Measurements from ENCODE around the gene SNX8.
A peak's percentile ranks its signal among the peaks of the same experiment; 100 is the strongest.

The SNX8 gene

DNA sequence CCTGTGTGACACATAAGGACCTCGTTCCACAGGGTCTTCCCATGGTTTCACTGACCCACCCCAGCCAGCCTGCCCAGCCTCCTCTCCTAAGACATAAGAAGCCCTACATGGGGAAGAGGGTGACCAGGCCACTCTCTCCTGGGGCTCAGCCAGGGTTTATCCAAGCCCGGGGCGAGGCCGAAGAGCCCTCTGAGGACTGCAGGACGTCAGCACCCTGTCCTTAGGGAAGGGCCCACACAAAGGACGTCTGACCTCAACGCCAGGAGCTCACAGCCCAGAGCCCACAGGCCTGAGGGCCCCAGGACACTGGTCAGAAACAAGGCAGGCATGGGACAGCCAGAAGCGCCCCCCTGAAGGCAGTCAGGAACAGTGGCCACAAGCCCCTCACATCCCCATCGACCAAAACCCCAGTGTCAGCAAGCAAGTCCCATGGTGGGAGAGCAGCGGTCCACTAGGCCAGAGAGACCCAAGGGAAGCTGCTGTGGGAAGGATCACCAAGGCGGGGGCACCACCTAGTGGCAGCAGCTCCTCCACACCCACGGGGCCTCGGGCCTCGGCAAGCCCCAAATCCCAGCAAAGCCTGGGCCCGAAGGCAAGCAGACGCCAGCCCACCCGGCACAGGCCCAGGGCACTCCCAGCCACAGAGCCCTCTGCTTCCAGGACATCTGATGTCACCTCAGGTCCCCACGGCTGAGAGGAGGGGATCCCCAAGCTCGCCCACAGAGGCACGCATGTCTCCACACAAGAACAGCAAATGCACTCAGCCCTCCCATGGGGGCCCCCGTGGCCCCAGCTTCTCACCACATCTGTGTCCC is 104.9 kb downstream of the SNX8 start:
- in situ Hi-C loops (cut with MboI; ENCODE audit: low sequenced_read_pairs), result no loop called here
- Histone ChIP-seq H3K4me1 (no peaks in the 10 kb centered on the region), H3K36me3 (replicated peaks) (peaks cover 53% of the 10 kb centered on the region), H3K4me3 (no peak overlapping the region), H3K27me3 (ENCODE audit: low read depth) (no peaks in the 10 kb centered on the region), H3K9me3 (no peaks in the 10 kb centered on the region)
- peak in 1 of 2 experiments; percentile 74 for DNase-seq (ENCODE audit: low spot score in 2 of 2)

GRCh38 chr7:2208712-2209111 is 105.5 kb downstream of the SNX8 start:
- Histone ChIP-seq H3K4me3 (no peak overlapping the region), H3K27me3 (ENCODE audit: low read depth) (no peaks in the 10 kb centered on the region), H3K4me1 (no peaks in the 10 kb centered on the region), H3K36me3 (replicated peaks) (peaks cover 48% of the 10 kb centered on the region), H3K9me3 (no peaks in the 10 kb centered on the region)
- in situ Hi-C loops (cut with MboI; ENCODE audit: low sequenced_read_pairs), result no loop called here
- no peak for DNase-seq (ENCODE audit: low spot score in 2 of 2)

- H3K4me1 ChIP-seq, result no peaks in the 10 kb centered on the region
- no peaks in the 10 kb centered on the region for H3K9me3 ChIP-seq
- H3K36me3 ChIP-seq (replicated peaks), result peaks cover 29% of the 10 kb centered on the region
- in situ Hi-C loops (cut with MboI; ENCODE audit: low sequenced_read_pairs), result no loop called here
- H3K4me3 ChIP-seq, result no peak overlapping the region
- no peaks in the 10 kb centered on the region for H3K27me3 ChIP-seq (ENCODE audit: low read depth)
- DNase-seq (ENCODE audit: low spot score in 2 of 2), result no peak
Measured at GRCh38 chr7:2205036-2205780, 109.0 kb downstream of the SNX8 start.

- Histone ChIP-seq H3K27me3 (ENCODE audit: low read depth) (no peaks in the 10 kb centered on the region), H3K9me3 (no peaks in the 10 kb centered on the region), H3K36me3 (replicated peaks) (peaks cover 30% of the 10 kb centered on the region), H3K4me1 (no peaks in the 10 kb centered on the region), H3K4me3 (no peak overlapping the region)
- in situ Hi-C loops (cut with MboI; ENCODE audit: low sequenced_read_pairs), result no loop called here
- DNase-seq (ENCODE audit: low spot score in 2 of 2), result no peak
Measured at GRCh38 chr7:2204446-2204845, 109.8 kb downstream of the SNX8 start.

- Histone ChIP-seq H3K4me1 (no peaks in the 10 kb centered on the region), H3K9me3 (no peaks in the 10 kb centered on the region), H3K36me3 (replicated peaks) (peaks cover 31% of the 10 kb centered on the region), H3K4me3 (no peak overlapping the region), H3K27me3 (ENCODE audit: low read depth) (no peaks in the 10 kb centered on the region)
- in situ Hi-C loops (cut with MboI; ENCODE audit: low sequenced_read_pairs), result no loop called here
- no peak for DNase-seq (ENCODE audit: low spot score in 2 of 2)
Measured at GRCh38 chr7:2203766-2204300, 110.4 kb downstream of the SNX8 start.

- no peak for DNase-seq (ENCODE audit: low spot score in 2 of 2)
- no peaks in the 10 kb centered on the region for H3K27me3 ChIP-seq (ENCODE audit: low read depth)
- peaks cover 25% of the 10 kb centered on the region for H3K36me3 ChIP-seq (replicated peaks)
- no peaks in the 10 kb centered on the region for H3K4me1 ChIP-seq
- in situ Hi-C loops (cut with MboI; ENCODE audit: low sequenced_read_pairs), result no loop called here
- no peak overlapping the region for H3K4me3 ChIP-seq
- H3K9me3 ChIP-seq, result no peaks in the 10 kb centered on the region
Measured at GRCh38 chr7:2202901-2203765, 111.1 kb downstream of the SNX8 start.

DNA sequence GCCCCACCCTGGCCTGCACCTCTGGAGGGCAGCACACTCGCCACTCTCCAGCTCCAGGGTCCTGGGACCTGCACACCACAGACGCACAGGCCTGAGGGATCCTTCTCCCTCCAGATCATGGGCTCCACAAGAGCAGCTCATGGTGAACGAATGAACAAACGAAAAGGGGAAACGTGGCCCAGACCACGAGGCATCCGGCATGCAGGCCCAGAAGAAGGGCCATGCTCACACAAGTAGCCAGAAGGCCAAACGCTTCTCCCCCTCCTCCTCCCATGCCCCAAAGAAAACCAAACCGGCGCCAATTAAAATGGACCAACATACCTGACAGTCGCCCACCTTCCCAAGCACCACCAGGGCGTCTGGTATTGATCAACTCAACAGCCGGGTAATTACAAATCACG is 111.9 kb downstream of the SNX8 start:
- Histone ChIP-seq H3K9me3 (no peaks in the 10 kb centered on the region), H3K36me3 (replicated peaks) (peaks cover 17% of the 10 kb centered on the region), H3K4me3 (no peak overlapping the region), H3K27me3 (ENCODE audit: low read depth) (no peaks in the 10 kb centered on the region), H3K4me1 (no peaks in the 10 kb centered on the region)
- in situ Hi-C loops (cut with MboI; ENCODE audit: low sequenced_read_pairs), result no loop called here
- no peak for DNase-seq (ENCODE audit: low spot score in 2 of 2)
